HCT116 (cell line): ENCODE measurements around the gene CYP4F11. TPM values are rescaled to one million over a fixed set of nuclear protein-coding genes. Genes with fewer than 3 reads are reported as not detected.

Experiments
- ATAC-seq: fragments of 200-7000 bp; cut with Tn5 transposase; 2 replicates; pipeline ENCODE4 v1.9.1; 2020; ENCODE audit warnings: mild to moderate bottlenecking, moderate library complexity
- BruUV-seq: library from RNA; stranded (reverse); fragments of 400-500 nt; replicated peaks from 2 replicates; lab custom pipeline; 2021; lab: Mats Ljungman, UMichigan
- CTCF ChIA-PET: fragments of 300-600 bp; sonication (Branson Sonifier 250); formaldehyde crosslinking; loops from one replicate; lab custom pipeline; 2021; ENCODE audit warnings: antibody characterized with exemption; lab: Charles Lee
- POLR2A ChIA-PET: fragments of 300-600, 350-600 bp; sonication (Branson Sonifier 250); formaldehyde crosslinking; loops from one replicate; lab custom pipeline; 2021; ENCODE audit warnings: antibody characterized with exemption; lab: Charles Lee
- RAD21 ChIA-PET, 2 experiments: fragments of 300-600 bp; sonication (Branson Sonifier 250); formaldehyde crosslinking; loops; one replicate each; lab custom pipeline; 2023; ENCODE audit warnings: low total read pairs in 2 of 2; ENCODE audit not compliant: uncharacterized antibody in 2 of 2, unreplicated experiment in 2 of 2, low non-redundant PET in 1 of 2; lab: Charles Lee
- DNase-seq: peaks from one replicate; pipeline ENCODE4 v3.0.0-alpha.2; 2010; ENCODE audit warnings: low read depth, low spot score
- H2AFZ ChIP-seq: fragments of 200-600 bp; shearing (Covaris generic), sonication (generic); 2 replicates; pipeline ENCODE4 v1.6.1; 2017; ENCODE audit warnings: low read depth, mixed run types, mixed read lengths, antibody characterized with exemption, low read length; ENCODE audit not compliant: poor library complexity, severe bottlenecking
- H3K27ac ChIP-seq: 2 replicates; pipeline ENCODE4 v1.5.1; 2012; ENCODE audit warnings: low read depth, low read length
- H3K27me3 ChIP-seq: fragments of 200-600 bp; sonication (generic); 2 replicates; pipeline ENCODE4 v1.6.1; 2016; ENCODE audit warnings: mixed run types, low read length, mixed read lengths; ENCODE audit not compliant: insufficient read depth
- H3K36me3 ChIP-seq, 2 experiments: fragments of 200-500 bp in 1 of 2; fragments of 200-600 bp in 1 of 2; sonication (Bioruptor generic) in 1 of 2; sonication (generic) in 1 of 2; 2 replicates each; pipeline versions ENCODE4 v1.5.1 to v1.6.1; 2014 to 2016; ENCODE audit warnings: low read length in 2 of 2, inconsistent platforms in 1 of 2, mixed read lengths in 1 of 2, mixed run types in 1 of 2; ENCODE audit not compliant: insufficient read depth in 2 of 2, control insufficient read depth in 1 of 2
- H3K4me1 ChIP-seq, 2 experiments: fragments of 200-600 bp in 1 of 2; sonication (generic) in 1 of 2; 2 replicates each; pipeline versions ENCODE4 v1.5.1 to v1.6.1; 2012 to 2017; ENCODE audit warnings: low read length in 2 of 2, inconsistent platforms in 1 of 2, mild to moderate bottlenecking in 1 of 2, mixed read lengths in 1 of 2, mixed run types in 1 of 2, moderate library complexity in 1 of 2; ENCODE audit not compliant: insufficient read depth in 2 of 2, control insufficient read depth in 1 of 2
- H3K4me2 ChIP-seq: fragments of 200-600 bp; sonication (generic); 2 replicates; pipeline ENCODE4 v1.6.1; 2017; ENCODE audit warnings: mixed run types, low read length, mixed read lengths
- H3K4me3 ChIP-seq, 2 experiments: fragments of 200-600 bp in 1 of 2; sonication (generic) in 1 of 2; replicated peaks in 1 of 2; 2 replicates each; pipeline ENCODE4 v1.5.1; 2011 to 2016; ENCODE audit warnings: low read length in 2 of 2, control low read depth in 1 of 2, low read depth in 1 of 2, mild to moderate bottlenecking in 1 of 2, mixed read lengths in 1 of 2, mixed run types in 1 of 2
- H3K79me2 ChIP-seq: fragments of 200-600 bp; sonication (generic); 2 replicates; pipeline ENCODE4 v1.6.1; 2017; ENCODE audit warnings: mild to moderate bottlenecking, mixed run types, low read length, moderate library complexity, mixed read lengths; ENCODE audit not compliant: insufficient read depth
- H3K9ac ChIP-seq: fragments of 200-600 bp; sonication (generic); 2 replicates; pipeline ENCODE4 v1.6.1; 2016; ENCODE audit warnings: low read length, mixed read lengths
- H3K9me2 ChIP-seq: fragments of 200-600 bp; sonication (generic), shearing (Covaris generic); 2 replicates; pipeline ENCODE4 v1.6.1; 2017; ENCODE audit warnings: mixed run types, mild to moderate bottlenecking, moderate library complexity; ENCODE audit not compliant: insufficient read depth
- H3K9me3 ChIP-seq, 2 experiments: fragments of 200-500 bp in 1 of 2; fragments of 200-600 bp in 1 of 2; sonication (Bioruptor generic) in 1 of 2; sonication (generic) in 1 of 2; 2 replicates each; pipeline ENCODE4 v1.6.1; 2014 to 2017; ENCODE audit warnings: low read length in 2 of 2, mixed read lengths in 2 of 2, inconsistent platforms in 1 of 2, low read depth in 1 of 2, mild to moderate bottlenecking in 1 of 2, mixed run types in 1 of 2, moderate library complexity in 1 of 2; ENCODE audit not compliant: control insufficient read depth in 1 of 2, insufficient read depth in 1 of 2
- H4K20me1 ChIP-seq: fragments of 200-600 bp; sonication (generic), shearing (Covaris generic); 2 replicates; pipeline ENCODE4 v1.6.1; 2017; ENCODE audit warnings: mixed run types, mild to moderate bottlenecking, moderate library complexity; ENCODE audit not compliant: insufficient read depth
- CBX3 ChIP-seq: IDR thresholded peaks from 2 replicates; pipeline ENCODE4 v1.6.1; 2012; ENCODE audit warnings: low read depth
- CEBPB ChIP-seq: IDR thresholded peaks from 2 replicates; pipeline ENCODE4 v1.6.1; 2012; ENCODE audit warnings: low read depth
- CTCF ChIP-seq, 3 experiments: fragments of 200-600 bp in 1 of 3; sonication (generic) in 1 of 3; IDR thresholded peaks in 2 of 3; conservative IDR thresholded peaks in 1 of 3; 2 replicates each; pipeline ENCODE4 v1.5.1; 2012 to 2017; ENCODE audit warnings: low read depth in 2 of 3, low read length in 2 of 3, antibody characterized with exemption in 1 of 3, borderline replicate concordance in 1 of 3, control low read depth in 1 of 3, mild to moderate bottlenecking in 1 of 3, mixed read lengths in 1 of 3, mixed run types in 1 of 3, moderate library complexity in 1 of 3; ENCODE audit not compliant: insufficient read depth in 1 of 3
- EGR1 ChIP-seq: IDR thresholded peaks from 2 replicates; pipeline ENCODE4 v1.6.1; 2012; ENCODE audit warnings: low read depth
- EZH2phosphoT487 ChIP-seq: fragments of 200-600 bp; IDR thresholded peaks from 2 replicates; pipeline ENCODE4 v1.6.1; 2018; ENCODE audit warnings: antibody characterized with exemption, borderline replicate concordance
- FOSL1 ChIP-seq: IDR thresholded peaks from 2 replicates; pipeline ENCODE4 v1.6.1; 2012; ENCODE audit warnings: low read depth
- JUND ChIP-seq: IDR thresholded peaks from 2 replicates; pipeline ENCODE4 v1.6.1; 2012
- MAX ChIP-seq: IDR thresholded peaks from 2 replicates; pipeline ENCODE4 v1.6.1; 2012
- POLR2AphosphoS5 ChIP-seq: IDR thresholded peaks from 2 replicates; pipeline ENCODE4 v1.6.1; 2011; ENCODE audit warnings: mild to moderate bottlenecking, low read depth, low read length, moderate library complexity
- RAD21 ChIP-seq: IDR thresholded peaks from 2 replicates; pipeline ENCODE4 v1.6.1; 2012; ENCODE audit warnings: low read depth, mild to moderate bottlenecking
- REST ChIP-seq: IDR thresholded peaks from 2 replicates; pipeline ENCODE4 v1.6.1; 2012; ENCODE audit warnings: low read depth
- SP1 ChIP-seq: IDR thresholded peaks from 2 replicates; pipeline ENCODE4 v1.6.1; 2012; ENCODE audit warnings: low read depth
- TCF7L2 ChIP-seq: IDR thresholded peaks from 2 replicates; pipeline ENCODE4 v1.7.0; 2011; ENCODE audit warnings: borderline replicate concordance, inconsistent platforms; ENCODE audit not compliant: insufficient read depth, insufficient read length; ENCODE audit errors: extremely low read depth
- YY1 ChIP-seq: IDR thresholded peaks from 2 replicates; pipeline ENCODE4 v1.6.1; 2011; ENCODE audit warnings: low read length, low read depth, moderate library complexity, mild to moderate bottlenecking; ENCODE audit not compliant: insufficient replicate concordance; ENCODE audit errors: extremely low read depth
- ZBTB33 ChIP-seq: IDR thresholded peaks from 2 replicates; pipeline ENCODE4 v1.6.1; 2011; ENCODE audit warnings: mild to moderate bottlenecking, low read length, moderate library complexity; ENCODE audit not compliant: insufficient replicate concordance; ENCODE audit errors: extremely low read depth
- ZFX ChIP-seq: fragments of 450-650 bp; IDR thresholded peaks from 2 replicates; pipeline ENCODE4 v1.6.1; 2017
- ZNF274 ChIP-seq: fragments of 200-500 bp; sonication (Bioruptor generic); IDR thresholded peaks from 2 replicates; pipeline ENCODE4 v1.6.1; 2014; ENCODE audit warnings: mild to moderate bottlenecking, low read depth, low read length, inconsistent platforms
- intact Hi-C: fragments of 100-400 bp; cut with micrococcal nuclease; formaldehyde crosslinking; loops from 2 replicates; pipeline ENCODE4 v1.10.0; 2022
- total RNA-seq: library from RNA; stranded (reverse); gene quantifications from one replicate; pipeline ENCODE4 v1.2.1, GENCODE V29; 2021; ENCODE audit not compliant: unreplicated experiment

CYP4F11 gene
- total RNA-seq, 1 experiment from 2014 or later: 17.9 TPM

- Histone ChIP-seq H3K79me2 (no peaks in the 10 kb centered on the region), H3K9ac (no peak overlapping the region), H3K4me2 (no peak overlapping the region), H4K20me1 (no peaks in the 10 kb centered on the region), H3K36me3 (no peaks in the 10 kb centered on the region), H2AFZ (no peak overlapping the region), H3K9me3 (no peaks in the 10 kb centered on the region), H3K4me3 (no peak overlapping the region), H3K9me2 (no peaks in the 10 kb centered on the region), H3K27me3 (no peaks in the 10 kb centered on the region), H3K27ac (no peak overlapping the region), H3K4me1 (0 out of 4 replicates have a peak, but pooled peaks cover 0 to 4% of the 10 kb centered on the region in 2 experiments)
- intact Hi-C loops: no loop called here
- ChIA-PET CTCF (no interaction called here), POLR2A (no interaction called here), RAD21 (no interaction called here)
- TF ChIP-seq SP1 (no peak), FOSL1 (no peak), CBX3 (no peak), POLR2AphosphoS5 (no peak), EGR1 (no peak), CTCF (IDR thresholded peaks at IDR 0.05 in 2 of 3, conservative IDR thresholded peaks at IDR 0.05 in 1 of 3; ENCODE audit: borderline replicate concordance in 1 of 3, insufficient read depth in 1 of 3, low read depth in 2 of 3, low read length in 2 of 3) (no peak), EZH2phosphoT487 (no peak), TCF7L2 (no peak), JUND (no peak), CEBPB (no peak), YY1 (no peak), ZFX (no peak), ZBTB33 (no peak), RAD21 (no peak), MAX (no peak), REST (no peak), ZNF274 (no peak)
- ATAC-seq: no peak
- no TSS peak for BruUV-seq
- DNase-seq: no peak
Observed at GRCh38 chr19:15900504-15900903, 33.8 kb downstream of the CYP4F11 start.
